Endothelial cell of umbilical vein (primary cell): Measurements from ENCODE around the gene INMT. TPM values are rescaled to one million over a fixed set of nuclear protein-coding genes. Genes with fewer than 3 reads are reported as not detected.

Experiments
- BruUV-seq: library from RNA; stranded (reverse); fragments of 400-500 nt; replicated peaks from 2 replicates; lab custom pipeline; 2021; lab: Mats Ljungman, UMichigan
- CTCF ChIA-PET: fragments of 300-600, 350-600 bp; sonication (Branson Sonifier 250); formaldehyde crosslinking; loops from one replicate; lab custom pipeline; 2021; ENCODE audit warnings: antibody characterized with exemption, inconsistent platforms; lab: Charles Lee
- POLR2A ChIA-PET: fragments of 300-600, 350-600 bp; sonication (Branson Sonifier 250); formaldehyde crosslinking; loops from one replicate; lab custom pipeline; 2021; ENCODE audit warnings: antibody characterized with exemption, inconsistent platforms; lab: Charles Lee
- DNase-seq: peaks from one replicate; pipeline ENCODE4 v3.0.0-alpha.2; 2011; ENCODE audit warnings: low read depth, low spot score
- FAIRE-seq: peaks from 2 replicates; lab custom pipeline; 2011; peaks lifted over from hg19 to GRCh38; lab: Jason Lieb, UNC
- H2AFZ ChIP-seq: 2 replicates; pipeline ENCODE4 v1.6.0; 2012; ENCODE audit warnings: low read depth, low read length, control low read depth, inconsistent platforms
- H3K27ac ChIP-seq: 2 replicates; pipeline ENCODE4 v1.5.1; 2011; ENCODE audit warnings: low read depth, mild to moderate bottlenecking, control low read depth, low read length, moderate library complexity; ENCODE audit not compliant: insufficient read depth
- H3K27me3 ChIP-seq, 2 experiments: 2 replicates each; pipeline versions ENCODE4 v1.6.0 to v1.6.1; 2011; ENCODE audit warnings: low read length in 2 of 2, mixed read lengths in 1 of 2; ENCODE audit not compliant: control insufficient read depth in 2 of 2, insufficient read depth in 2 of 2
- H3K36me3 ChIP-seq, 2 experiments: 2 replicates in 1 of 2; 3 replicates in 1 of 2; pipeline ENCODE4 v1.5.1; 2011; ENCODE audit warnings: low read length in 2 of 2, mild to moderate bottlenecking in 1 of 2, moderate library complexity in 1 of 2; ENCODE audit not compliant: control insufficient read depth in 2 of 2, insufficient read depth in 2 of 2; ENCODE audit errors: extremely low read depth in 1 of 2
- H3K4me1 ChIP-seq: 3 replicates; pipeline ENCODE4 v1.5.1; 2011; ENCODE audit warnings: mild to moderate bottlenecking, low read length; ENCODE audit not compliant: control insufficient read depth, insufficient read depth; ENCODE audit errors: extremely low read depth
- H3K4me2 ChIP-seq: 2 replicates; pipeline ENCODE4 v1.6.1; 2011; ENCODE audit warnings: low read length, control low read depth, mixed read lengths; ENCODE audit not compliant: insufficient read depth
- H3K4me3 ChIP-seq, 3 experiments: fragments of 200-600 bp in 1 of 3; sonication (generic), shearing (Covaris generic) in 1 of 3; replicated peaks in 1 of 3; 2 replicates each; pipeline ENCODE4 v1.5.1; 2011 to 2016; ENCODE audit warnings: control low read depth in 3 of 3, low read length in 3 of 3, mild to moderate bottlenecking in 2 of 3, inconsistent platforms in 1 of 3, low read depth in 1 of 3, moderate library complexity in 1 of 3; ENCODE audit not compliant: insufficient read depth in 1 of 3
- H3K79me2 ChIP-seq: 2 replicates; pipeline ENCODE4 v1.6.0; 2012; ENCODE audit warnings: low read length, inconsistent platforms; ENCODE audit not compliant: control insufficient read depth, insufficient read depth
- H3K9ac ChIP-seq: replicated peaks from 2 replicates; pipeline ENCODE3; 2011; ENCODE audit warnings: low read length, control low read depth; ENCODE audit not compliant: insufficient read depth; ENCODE audit errors: extremely low read depth
- H3K9me1 ChIP-seq: replicated peaks from 3 replicates; pipeline ENCODE4 v1.6.0; 2011; ENCODE audit warnings: mild to moderate bottlenecking, low read length; ENCODE audit not compliant: control insufficient read depth, insufficient read depth; ENCODE audit errors: extremely low read depth
- H3K9me3 ChIP-seq: replicated peaks from 2 replicates; pipeline ENCODE4 v1.5.1; 2012; ENCODE audit warnings: low read length, inconsistent platforms; ENCODE audit not compliant: control insufficient read depth, insufficient read depth
- H4K20me1 ChIP-seq: replicated peaks from 2 replicates; pipeline ENCODE3; 2011; ENCODE audit warnings: mild to moderate bottlenecking, low read length; ENCODE audit not compliant: control insufficient read depth, insufficient read depth; ENCODE audit errors: extremely low read depth
- EZH2 ChIP-seq: IDR thresholded peaks from 2 replicates; pipeline ENCODE4 v1.6.1; 2012; ENCODE audit warnings: borderline replicate concordance, low read depth, mild to moderate bottlenecking, moderate library complexity, low read length, inconsistent platforms; ENCODE audit not compliant: severe bottlenecking
- FOS ChIP-seq: IDR thresholded peaks from 2 replicates; pipeline ENCODE4 v1.6.1; 2011; ENCODE audit warnings: mild to moderate bottlenecking, low read length, moderate library complexity, borderline replicate concordance; ENCODE audit not compliant: insufficient read depth
- GATA2 ChIP-seq: IDR thresholded peaks from 2 replicates; pipeline ENCODE4 v1.7.0; 2011; ENCODE audit warnings: low read depth, mild to moderate bottlenecking, moderate library complexity, mixed read lengths, low read length; ENCODE audit not compliant: insufficient read length, insufficient read depth
- JUN ChIP-seq: IDR thresholded peaks from 2 replicates; pipeline ENCODE4 v1.6.1; 2011; ENCODE audit warnings: borderline replicate concordance, low read depth; ENCODE audit not compliant: insufficient read length, insufficient read depth
- MAX ChIP-seq: IDR thresholded peaks from 2 replicates; pipeline ENCODE4 v1.6.1; 2011; ENCODE audit not compliant: insufficient read depth, insufficient read length
- MYC ChIP-seq: IDR thresholded peaks from one replicate; pipeline ENCODE4 v1.6.1; 2011; ENCODE audit warnings: mild to moderate bottlenecking, low read depth, low read length
- POLR2A ChIP-seq: IDR thresholded peaks from 2 replicates; pipeline ENCODE4 v1.6.1; 2012; ENCODE audit warnings: low read depth, mild to moderate bottlenecking, control low read depth, low read length
- POLR2AphosphoS5 ChIP-seq: IDR thresholded peaks from 2 replicates; pipeline ENCODE4 v1.6.1; 2012; ENCODE audit warnings: low read depth, mild to moderate bottlenecking, control low read depth, low read length, moderate library complexity; ENCODE audit not compliant: insufficient read depth
- dilution Hi-C: fragments of 300-500 bp; cut with MboI; formaldehyde crosslinking; loops from one replicate; pipeline ENCODE4 v1.15.0; 2019; ENCODE audit warnings: low sequenced_read_pairs; ENCODE audit not compliant: extremely low pct_ligation_motif_present
- intact Hi-C: fragments of 100-400 bp; cut with micrococcal nuclease; formaldehyde crosslinking; loops from one replicate; pipeline ENCODE4 v1.10.0; 2022
- polyA plus RNA-seq, 4 experiments: library from polyadenylated mRNA; depleted of rRNA in 3 of 4; stranded (reverse) in 3 of 4; unstranded in 1 of 4; fragments of >200 nt; gene quantifications; 2 replicates each; pipeline versions ENCODE4 v1.2.1 to v1.2.3, GENCODE V29; 2011 to 2012; ENCODE audit warnings: missing spikeins in 1 of 4
- total RNA-seq: library from RNA; stranded (reverse); gene quantifications from 2 replicates; pipeline ENCODE4 v1.2.3, GENCODE V29; 2021
- TF ChIP-seq, protein P1 (sequence below), 2 donors: IDR thresholded peaks; 1 replicate in 1 of 2; 2 replicates in 1 of 2; pipeline ENCODE4 v1.5.1; 2011; ENCODE audit warnings: low read length in 2 of 2, mild to moderate bottlenecking in 2 of 2, moderate library complexity in 2 of 2, control low read depth in 1 of 2, inconsistent platforms in 1 of 2, low read depth in 1 of 2; ENCODE audit not compliant: insufficient read depth in 1 of 2; ENCODE audit errors: extremely low read depth in 1 of 2

INMT gene
- total and polyA plus RNA-seq, 2 donors (not counting 3 experiments of a cell fraction or from before 2014, with no cell fraction given), result not detected

GRCh38 chr7:30788640-30789333, 36.9 kb downstream of the INMT start:
- POLR2A ChIA-PET, result no interaction called here

More at GRCh38 chr7:30788640-30789333, 36.9 kb downstream of the INMT start:
- H3K4me1 ChIP-seq, result peaks cover 10% of the 10 kb centered on the region
- no peaks in the 10 kb centered on the region for H3K9me3 ChIP-seq
- DNase-seq (no peak), FAIRE-seq (no peak)
- CTCF ChIA-PET, result interaction anchor here (0.9 to 1.4 kb wide), 2 partner anchors 9 to 49 kb away, joined by 3 to 4 read pairs; no protein-coding TSS in a partner anchor
- no peak overlapping the region for H3K9ac ChIP-seq
- dilution Hi-C loops (no loop called here), intact Hi-C loops (no loop called here)
- no peak overlapping the region for H3K27ac ChIP-seq
- no TSS peak for BruUV-seq
- TF ChIP-seq MYC (no peak), POLR2AphosphoS5 (no peak), POLR2A (no peak), EZH2 (no peak), MAX (no peak), GATA2 (no peak), JUN (no peak), FOS (no peak)
- TF ChIP-seq, protein P1, sequence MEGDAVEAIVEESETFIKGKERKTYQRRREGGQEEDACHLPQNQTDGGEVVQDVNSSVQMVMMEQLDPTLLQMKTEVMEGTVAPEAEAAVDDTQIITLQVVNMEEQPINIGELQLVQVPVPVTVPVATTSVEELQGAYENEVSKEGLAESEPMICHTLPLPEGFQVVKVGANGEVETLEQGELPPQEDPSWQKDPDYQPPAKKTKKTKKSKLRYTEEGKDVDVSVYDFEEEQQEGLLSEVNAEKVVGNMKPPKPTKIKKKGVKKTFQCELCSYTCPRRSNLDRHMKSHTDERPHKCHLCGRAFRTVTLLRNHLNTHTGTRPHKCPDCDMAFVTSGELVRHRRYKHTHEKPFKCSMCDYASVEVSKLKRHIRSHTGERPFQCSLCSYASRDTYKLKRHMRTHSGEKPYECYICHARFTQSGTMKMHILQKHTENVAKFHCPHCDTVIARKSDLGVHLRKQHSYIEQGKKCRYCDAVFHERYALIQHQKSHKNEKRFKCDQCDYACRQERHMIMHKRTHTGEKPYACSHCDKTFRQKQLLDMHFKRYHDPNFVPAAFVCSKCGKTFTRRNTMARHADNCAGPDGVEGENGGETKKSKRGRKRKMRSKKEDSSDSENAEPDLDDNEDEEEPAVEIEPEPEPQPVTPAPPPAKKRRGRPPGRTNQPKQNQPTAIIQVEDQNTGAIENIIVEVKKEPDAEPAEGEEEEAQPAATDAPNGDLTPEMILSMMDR (IDR thresholded peaks at IDR 0.05; ENCODE audit: extremely low read depth in 1 of 2, insufficient read depth in 1 of 2, low read depth in 1 of 2, low read length in 2 of 2), result no peak
- no peaks in the 10 kb centered on the region for H3K79me2 ChIP-seq
- no peak overlapping the region for H3K4me2 ChIP-seq
- H3K27me3 ChIP-seq, result no peaks in the 10 kb centered on the region
- H3K36me3 ChIP-seq, result peaks cover 0 to 7% of the 10 kb centered on the region in 2 experiments
- no peaks in the 10 kb centered on the region for H3K9me1 ChIP-seq
- no peak overlapping the region for H3K4me3 ChIP-seq
- H4K20me1 ChIP-seq, result no peaks in the 10 kb centered on the region
- H2AFZ ChIP-seq, result no peak overlapping the region
